ENCODE results near the gene FEM1B. TPM values are rescaled to one million over a fixed set of nuclear protein-coding genes. Genes with fewer than 3 reads are reported as not detected.

FEM1B gene
- total RNA-seq, 2 donors from 2014 or later = 33.1 to 55.3 TPM

- Histone ChIP-seq H3K4me3 (no peak overlapping the region), H3K27me3 (no peaks in the 10 kb centered on the region), H3K27ac (no peak overlapping the region), H3K4me1 (peaks cover 0 to 89% of the 10 kb centered on the region in 2 donors), H3K36me3 (peaks cover 9% of the 10 kb centered on the region), H3K9me3 (no peaks in the 10 kb centered on the region)
- no peak for DNase-seq (ENCODE audit: low spot score)
- no peak for TF ChIP-seq CTCF (IDR thresholded peaks at IDR 0.05)
These were observed 5.9 kb downstream of the FEM1B start for GRCh38 chr15:68283401-68283800.

GRCh38 chr15:68284616-68285258, 7.2 kb downstream of the FEM1B start:
- TF ChIP-seq CTCF (IDR thresholded peaks at IDR 0.05) = no peak
- Histone ChIP-seq H3K36me3 (peaks cover 14% of the 10 kb centered on the region), H3K27ac (peak overlapping the region; percentile 19 to 28), H3K4me1 (peaks cover 0 to 86% of the 10 kb centered on the region in 2 donors), H3K9me3 (no peaks in the 10 kb centered on the region), H3K27me3 (no peaks in the 10 kb centered on the region), H3K4me3 (no peak overlapping the region)
- DNase-seq (ENCODE audit: low spot score) = no peak

- Histone ChIP-seq H3K36me3 (peaks cover 21% of the 10 kb centered on the region), H3K9me3 (no peaks in the 10 kb centered on the region), H3K4me3 (no peak overlapping the region), H3K27ac (peak overlapping the region; percentile 19 to 28), H3K27me3 (no peaks in the 10 kb centered on the region), H3K4me1 (peaks cover 0 to 79% of the 10 kb centered on the region in 2 donors)
- DNase-seq (ENCODE audit: low spot score) = no peak
- TF ChIP-seq CTCF (IDR thresholded peaks at IDR 0.05) = no peak
These were observed 7.9 kb downstream of the FEM1B start for GRCh38 chr15:68285259-68285980.

- Histone ChIP-seq H3K9me3 (no peaks in the 10 kb centered on the region), H3K36me3 (peaks cover 30% of the 10 kb centered on the region), H3K27me3 (no peaks in the 10 kb centered on the region), H3K4me3 (no peak overlapping the region), H3K27ac (no peak overlapping the region), H3K4me1 (peaks cover 0 to 71% of the 10 kb centered on the region in 2 donors)
- no peak for DNase-seq (ENCODE audit: low spot score)
- TF ChIP-seq CTCF (IDR thresholded peaks at IDR 0.05) = no peak
These were observed 8.7 kb downstream of the FEM1B start for GRCh38 chr15:68286256-68286655.

- Histone ChIP-seq H3K27ac (no peak overlapping the region), H3K27me3 (no peaks in the 10 kb centered on the region), H3K4me1 (peaks cover 0 to 64% of the 10 kb centered on the region in 2 donors), H3K9me3 (no peaks in the 10 kb centered on the region), H3K4me3 (no peak overlapping the region), H3K36me3 (peaks cover 38% of the 10 kb centered on the region)
- DNase-seq (ENCODE audit: low spot score) = no peak
- no peak for TF ChIP-seq CTCF (IDR thresholded peaks at IDR 0.05)
These were observed 11.5 kb downstream of the FEM1B start for GRCh38 chr15:68289057-68289456.

Measured in right atrium auricular region (tissue), 2 donors.